Jurkat, Clone E6-1 (cell line): ENCODE results near the gene SOX1.

Experiments
- DNase-seq: peaks from one replicate; pipeline ENCODE4 v3.0.0-alpha.2; 2011; ENCODE audit warnings: low read depth, low spot score
- H3K4me3 ChIP-seq: 2 replicates; pipeline ENCODE4 v1.5.1; 2011; ENCODE audit warnings: mild to moderate bottlenecking, low read length, control low read depth, moderate library complexity

SOX1 gene

DNA sequence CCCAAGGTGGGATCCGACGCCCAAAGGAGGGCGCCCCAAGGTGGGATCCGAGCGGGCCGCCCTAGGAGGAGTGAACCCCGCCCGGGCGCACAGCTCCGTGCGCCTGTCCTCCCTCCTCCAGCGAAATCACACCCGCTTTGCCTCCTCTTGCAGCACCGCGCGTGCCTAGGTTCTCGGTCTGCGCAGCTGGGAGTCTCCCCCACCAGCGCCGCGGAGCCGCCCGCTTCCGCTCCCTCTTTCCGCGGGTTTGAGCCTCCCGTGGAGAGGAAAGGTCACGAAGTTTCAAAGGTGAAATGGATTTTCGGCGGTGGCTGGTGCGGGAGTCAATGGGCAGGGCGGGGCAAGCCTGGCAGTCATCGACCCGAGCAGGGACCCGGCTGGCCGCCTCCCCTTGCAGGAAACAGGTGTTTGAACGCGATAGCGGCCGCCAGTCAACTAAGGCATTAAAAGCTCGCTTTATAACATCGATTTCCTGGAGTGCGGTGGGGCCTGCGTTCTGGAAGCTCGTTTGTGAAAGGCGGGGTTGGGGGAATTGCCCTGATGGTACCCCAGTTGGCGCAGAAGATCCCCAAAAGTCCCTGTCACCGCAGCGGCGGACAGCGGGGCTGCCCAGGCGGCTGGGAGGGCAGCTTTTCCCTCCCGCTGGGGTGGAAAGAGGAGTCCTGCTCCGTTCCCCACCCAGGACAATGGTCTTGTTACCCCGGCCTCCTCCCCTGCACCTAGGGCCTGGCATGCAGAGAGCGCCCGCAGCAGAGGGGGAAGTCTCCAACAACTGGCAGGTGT is 9.0 kb upstream of the SOX1 start:
- H3K4me3 ChIP-seq = peak overlapping the region; percentile 37
- DNase-seq = peak; percentile 77

DNA sequence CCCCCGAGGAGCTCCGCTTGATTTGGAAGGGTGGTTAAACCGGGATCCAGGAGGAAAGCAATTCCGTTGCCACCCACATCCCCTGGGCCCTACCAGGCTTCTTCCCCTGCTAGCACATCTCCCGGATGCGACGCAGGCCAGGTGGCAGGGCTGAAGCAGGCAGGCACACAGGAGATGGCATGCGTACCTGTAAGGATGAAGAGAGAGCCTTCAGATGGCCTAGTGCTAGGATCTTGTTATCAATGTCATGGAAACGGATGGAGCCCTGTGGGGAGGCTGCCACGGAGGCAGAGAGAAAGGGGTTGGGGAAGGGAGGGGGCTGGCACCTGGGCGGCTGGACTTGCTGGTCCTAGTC is 8.5 kb upstream of the SOX1 start:
- DNase-seq = peak; percentile 61
- H3K4me3 ChIP-seq = no peak overlapping the region

DNA sequence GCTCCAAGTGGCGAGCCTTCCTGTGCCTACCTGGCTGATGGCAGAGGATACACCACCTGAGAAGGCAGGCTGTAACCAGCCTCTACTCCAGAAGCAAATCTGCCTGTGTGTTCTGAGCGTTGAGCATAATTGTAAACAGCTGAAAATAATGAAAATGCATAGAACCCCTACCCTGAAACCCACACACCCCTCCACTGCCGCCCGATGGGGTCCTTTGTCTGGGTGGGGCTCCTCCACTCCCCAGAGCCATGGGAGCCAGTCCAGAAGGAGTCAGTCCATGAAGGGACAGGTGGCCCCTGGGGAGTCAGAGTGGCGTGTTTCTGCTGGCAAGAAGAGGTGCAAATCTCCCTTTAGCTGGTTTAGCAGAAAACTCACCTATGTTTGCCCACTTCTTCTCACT is 8.0 kb upstream of the SOX1 start:
- no peak overlapping the region for H3K4me3 ChIP-seq
- no peak for DNase-seq

DNA sequence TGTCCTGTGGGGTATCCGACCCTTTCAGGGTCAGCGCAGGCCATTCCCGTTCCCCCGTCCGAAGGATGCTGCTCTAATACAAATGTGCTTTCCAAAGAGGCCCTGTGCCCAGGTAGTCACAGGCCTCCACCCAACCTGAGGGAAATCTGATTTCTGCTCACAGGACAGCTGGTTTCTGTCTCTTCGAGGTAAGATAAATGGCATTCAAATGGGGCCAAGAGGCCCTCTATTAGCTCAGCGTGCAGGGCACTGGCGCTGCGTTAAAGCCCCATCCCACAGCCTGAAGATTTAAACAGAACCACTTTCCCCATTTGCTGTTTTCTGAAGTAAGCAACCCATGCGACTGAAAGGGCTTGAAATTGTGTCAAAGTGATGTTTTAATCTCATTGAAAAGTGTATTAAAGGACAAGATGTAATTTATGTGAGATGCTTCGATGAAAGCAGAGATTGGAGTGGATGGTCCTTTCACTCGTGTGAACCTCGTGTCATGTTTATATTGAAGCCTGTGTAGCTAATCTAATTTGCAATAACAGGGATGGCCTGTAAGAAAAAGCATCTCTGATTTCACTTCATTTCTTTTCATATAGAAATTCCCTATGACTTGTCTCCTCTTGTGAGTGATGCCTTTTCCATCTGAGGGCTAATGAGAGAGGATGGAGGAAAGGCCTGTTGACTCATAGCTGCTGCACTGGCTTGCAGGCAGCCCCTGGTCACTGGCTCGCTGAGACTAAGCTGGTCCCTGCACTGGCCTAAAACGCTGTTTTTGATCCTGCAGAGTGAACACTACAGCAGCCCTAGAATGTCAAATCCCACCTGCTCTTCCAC is 7.3 kb upstream of the SOX1 start:
- DNase-seq = no peak
- no peak overlapping the region for H3K4me3 ChIP-seq

DNA sequence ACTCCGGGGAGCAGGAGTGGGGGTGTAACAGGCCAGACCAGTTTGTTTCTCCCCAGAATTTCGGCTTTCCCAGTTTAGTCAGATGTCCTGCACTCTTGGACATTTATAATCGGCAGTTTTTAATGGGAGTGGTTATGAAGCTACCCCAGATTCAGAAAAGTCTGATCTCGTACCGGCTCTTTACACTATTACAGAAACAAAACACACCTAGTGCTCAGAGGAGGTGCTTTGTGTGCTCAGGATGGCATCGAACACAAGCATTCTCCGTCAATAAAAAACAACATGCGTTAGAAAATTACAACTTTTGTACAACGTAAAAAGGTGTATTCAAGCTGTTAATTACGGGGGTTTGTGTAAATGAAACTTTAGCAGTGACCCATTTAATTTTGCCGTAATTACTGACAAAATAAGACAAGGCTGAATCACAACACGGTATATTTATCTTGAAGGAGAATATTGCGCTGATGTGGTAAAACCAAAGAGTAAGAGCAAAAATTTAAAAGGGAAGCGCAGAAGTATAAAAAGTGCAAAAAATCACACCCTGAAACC is 6.6 kb upstream of the SOX1 start:
- DNase-seq = no peak
- no peak overlapping the region for H3K4me3 ChIP-seq

DNA sequence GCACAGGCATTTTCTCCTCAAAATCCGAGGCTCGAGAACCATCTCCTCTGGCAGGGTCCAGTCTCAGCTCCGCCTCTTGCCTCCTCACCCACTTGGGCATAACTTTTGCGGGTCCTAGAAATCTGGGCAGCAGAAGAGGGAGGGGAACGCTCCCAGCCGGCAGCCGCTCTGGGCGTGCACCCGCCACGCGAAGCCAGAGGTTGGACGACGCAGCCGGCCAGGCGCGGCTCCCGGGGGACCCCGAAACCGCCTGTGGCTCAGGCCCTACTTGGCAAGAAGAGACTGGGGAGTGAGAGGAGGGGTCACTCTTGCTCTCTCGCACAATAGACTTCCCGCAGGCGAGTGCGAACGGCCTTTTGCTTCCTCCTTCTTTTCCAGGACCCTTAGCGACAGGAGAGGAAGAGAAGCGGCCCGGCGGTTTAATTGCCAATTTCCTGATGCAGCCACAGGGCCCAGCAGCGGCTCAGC is 6.0 kb upstream of the SOX1 start:
- no peak overlapping the region for H3K4me3 ChIP-seq
- no peak for DNase-seq

DNA sequence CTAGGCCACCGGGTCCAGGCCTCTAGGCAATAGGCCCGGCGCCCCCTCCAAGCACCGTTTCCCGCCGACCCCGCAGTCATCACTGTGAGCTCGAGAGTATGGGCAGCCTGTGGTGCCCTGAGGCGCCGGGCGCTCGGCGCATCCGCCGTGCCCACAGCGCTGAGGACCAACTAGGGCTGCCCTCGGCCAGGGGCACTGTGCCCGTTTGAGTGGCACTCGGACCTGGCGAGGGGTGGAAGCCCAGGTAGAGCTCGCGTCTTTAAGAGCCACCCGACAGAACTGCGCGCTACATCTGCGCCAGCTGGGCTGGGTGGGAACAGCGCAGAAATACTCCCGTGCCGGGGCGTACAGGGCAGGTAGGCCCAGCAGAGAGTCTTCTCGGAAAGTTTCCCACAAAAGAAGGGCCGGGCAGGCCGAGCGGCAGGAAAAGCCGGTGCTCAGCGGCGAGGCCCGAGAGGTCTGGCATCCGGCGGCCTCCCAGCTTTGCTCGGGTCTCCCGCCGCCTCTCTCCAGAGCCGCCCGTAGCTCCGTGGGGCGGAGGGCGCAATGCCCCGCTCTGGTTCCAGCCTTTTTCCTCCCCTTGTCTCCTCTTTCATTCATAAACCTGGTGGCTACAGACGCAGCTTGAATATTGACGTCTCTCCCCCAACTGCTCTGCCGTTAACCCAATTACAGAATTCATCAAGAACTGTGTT is 5.4 kb upstream of the SOX1 start:
- H3K4me3 ChIP-seq = no peak overlapping the region
- no peak for DNase-seq

DNA sequence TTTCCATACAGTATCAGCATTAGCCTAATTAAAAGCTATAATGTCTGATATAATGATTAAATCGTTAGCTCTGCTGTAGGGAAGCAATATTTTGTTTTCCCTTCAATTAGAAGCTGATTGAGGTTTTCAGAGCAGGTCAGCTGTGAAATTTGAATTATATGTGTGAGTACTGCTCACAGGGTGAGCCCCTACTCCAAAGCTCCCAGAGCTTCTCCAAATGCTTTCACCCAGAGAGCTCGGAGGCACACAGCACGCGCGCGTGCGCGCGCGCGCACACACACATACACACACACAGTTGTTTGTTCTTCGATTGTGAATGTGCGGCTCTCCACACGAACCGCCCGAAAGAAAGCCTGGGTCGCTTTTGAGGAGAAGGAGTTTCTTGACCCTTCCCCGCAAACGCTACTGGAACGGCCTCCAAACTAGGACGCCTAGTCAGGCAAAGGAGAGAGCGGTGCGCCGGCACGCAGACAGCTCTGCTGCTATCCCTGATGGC is 4.8 kb upstream of the SOX1 start:
- no peak for DNase-seq
- H3K4me3 ChIP-seq = no peak overlapping the region

DNA sequence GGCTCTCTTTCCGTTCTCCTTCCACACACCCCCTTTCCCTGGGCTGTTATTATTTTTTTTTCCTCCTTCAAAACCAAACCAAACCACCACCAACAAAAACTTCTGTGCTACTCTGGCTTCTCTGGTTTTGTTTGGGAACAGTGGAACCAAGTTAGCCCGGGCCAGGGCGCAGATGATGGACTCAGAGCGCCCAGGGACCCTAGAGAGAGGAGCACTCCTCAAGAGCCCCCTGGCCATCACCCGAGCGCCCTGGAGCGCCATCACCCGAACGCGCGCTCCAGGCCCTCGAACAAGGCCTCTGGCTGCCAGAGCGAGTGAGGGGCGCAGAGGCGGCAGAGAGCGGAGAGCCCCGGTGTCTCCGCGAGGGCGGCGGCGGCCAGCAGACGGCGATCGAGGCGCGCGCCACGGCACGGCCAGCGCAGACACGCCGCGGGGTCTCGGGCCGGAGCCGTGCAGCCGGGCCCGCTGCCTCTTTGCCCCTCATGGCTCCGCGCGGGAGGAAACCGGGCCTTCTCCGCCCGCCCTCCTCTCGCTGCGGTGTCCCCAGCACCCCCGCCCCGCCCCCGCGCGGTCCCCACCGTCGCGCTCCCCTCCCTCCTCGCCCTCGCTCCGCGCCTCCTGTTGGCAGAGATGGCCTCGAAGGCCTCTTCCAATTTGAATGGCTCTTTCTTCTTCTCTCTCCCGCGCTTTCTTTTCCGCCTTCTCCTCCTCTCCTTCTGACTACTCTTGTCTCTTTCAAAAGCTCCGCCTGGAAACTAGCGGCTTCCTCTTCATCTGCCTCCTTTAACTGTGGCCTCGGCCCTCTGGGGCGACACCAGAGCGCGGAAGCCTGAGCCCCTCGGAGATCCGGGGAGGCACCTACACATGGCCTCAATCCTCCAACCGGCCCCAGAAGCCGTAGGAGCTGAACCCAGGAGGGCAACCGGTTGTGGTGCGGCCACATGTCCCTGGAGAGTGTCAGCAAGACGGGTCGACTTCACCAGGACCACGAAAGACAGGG is 4.1 kb upstream of the SOX1 start:
- no peak for DNase-seq
- no peak overlapping the region for H3K4me3 ChIP-seq

DNA sequence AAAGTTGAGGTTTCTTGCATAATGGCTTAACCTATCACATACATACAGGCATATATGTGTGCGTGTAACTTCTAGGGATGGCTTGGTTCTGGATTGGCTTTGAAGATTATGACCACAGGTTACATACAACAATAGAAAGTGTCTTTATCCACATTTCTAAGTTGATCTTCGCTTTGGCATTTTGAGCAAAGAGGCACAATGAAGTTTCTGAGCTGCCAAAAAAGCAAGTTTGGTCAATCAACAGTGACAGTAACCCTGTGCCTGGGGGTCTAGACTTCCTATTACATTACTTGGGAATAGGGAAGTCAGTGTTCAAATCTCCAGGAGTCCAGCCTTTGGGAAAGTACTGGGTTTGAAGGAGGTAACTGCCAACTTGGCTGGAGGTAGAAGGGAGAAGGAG is 3.1 kb upstream of the SOX1 start:
- no peak overlapping the region for H3K4me3 ChIP-seq
- no peak for DNase-seq

DNA sequence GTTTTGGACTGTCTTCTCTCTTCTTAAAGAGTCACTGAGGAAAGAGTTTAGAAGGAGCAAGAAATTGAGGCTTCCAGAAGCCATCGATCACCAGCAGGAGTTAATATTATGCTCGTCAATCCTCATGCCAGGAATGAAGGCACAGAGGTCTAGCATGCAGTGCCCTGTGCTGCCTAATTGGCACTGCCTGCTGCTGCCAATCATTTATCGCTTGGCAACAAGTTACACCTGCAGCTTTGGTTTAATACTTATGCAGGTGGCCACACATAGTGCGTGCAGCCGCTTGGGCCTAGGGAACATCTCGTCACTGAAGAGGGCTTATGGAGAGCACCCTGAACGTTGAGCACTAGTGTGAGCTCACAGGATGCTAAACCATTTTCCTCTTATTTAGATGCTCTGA is 2.7 kb upstream of the SOX1 start:
- DNase-seq = no peak

DNA sequence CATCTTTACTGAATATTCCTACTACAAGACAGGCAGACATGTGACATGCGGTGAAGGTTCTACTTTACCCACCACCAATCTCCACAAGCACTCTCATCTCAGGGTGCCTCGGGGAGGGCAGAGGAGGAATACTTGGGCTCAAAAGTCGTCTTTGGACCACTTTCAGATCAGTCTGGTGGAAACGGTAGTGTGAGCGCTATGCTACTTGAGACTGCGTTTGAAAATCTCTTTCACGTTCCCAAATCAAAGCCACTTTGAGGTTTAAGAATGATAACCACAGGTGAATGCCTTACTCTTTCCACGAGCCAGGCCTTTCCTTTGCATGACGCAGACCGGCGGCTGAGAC is 1.5 kb upstream of the SOX1 start:
- H3K4me3 ChIP-seq = no peak overlapping the region; the same call in 1 of the 2 replicates
- peak; percentile 32 for DNase-seq

More for the DNA sequence above, 2.7 kb upstream of the SOX1 start:
- no peak overlapping the region for H3K4me3 ChIP-seq

DNA sequence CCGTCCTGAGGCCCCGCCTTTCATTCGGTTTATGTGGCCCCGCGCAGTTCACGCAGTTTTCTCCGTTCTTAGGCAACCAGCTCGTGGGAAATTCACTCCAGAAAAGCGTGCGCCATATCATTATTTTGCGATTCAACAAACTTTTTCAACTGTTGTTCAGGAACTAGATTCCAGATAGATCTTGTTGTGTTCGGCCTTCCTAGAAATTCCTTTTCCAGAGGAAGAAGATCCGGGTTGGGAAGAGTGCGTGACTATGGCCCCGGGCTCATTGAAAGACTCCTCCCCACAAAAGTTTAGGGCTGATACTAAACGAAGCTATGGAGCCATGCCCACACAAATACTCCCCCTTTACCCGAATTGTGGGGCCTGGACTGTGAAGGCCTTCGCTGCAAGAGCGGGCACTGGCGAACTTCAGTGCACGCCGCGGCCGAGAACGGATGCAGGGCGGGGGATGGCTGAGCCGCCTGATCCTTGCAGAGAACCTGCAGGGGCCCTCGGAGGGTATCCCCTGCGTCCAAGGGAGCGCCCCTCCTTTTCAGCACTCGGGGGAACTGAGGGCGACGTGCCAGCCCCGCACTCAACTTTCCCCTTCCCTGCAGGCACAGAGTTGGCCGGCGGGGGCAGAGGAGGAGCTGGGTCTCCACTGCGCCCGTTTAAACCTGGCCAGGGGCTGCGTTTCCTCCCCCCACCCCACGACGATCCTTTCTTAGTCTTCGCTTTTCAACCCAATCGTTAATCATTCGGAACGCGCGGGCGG is 904 bp upstream of the SOX1 start:
- peak overlapping the region; percentile 50 for H3K4me3 ChIP-seq
- DNase-seq = no peak

DNA sequence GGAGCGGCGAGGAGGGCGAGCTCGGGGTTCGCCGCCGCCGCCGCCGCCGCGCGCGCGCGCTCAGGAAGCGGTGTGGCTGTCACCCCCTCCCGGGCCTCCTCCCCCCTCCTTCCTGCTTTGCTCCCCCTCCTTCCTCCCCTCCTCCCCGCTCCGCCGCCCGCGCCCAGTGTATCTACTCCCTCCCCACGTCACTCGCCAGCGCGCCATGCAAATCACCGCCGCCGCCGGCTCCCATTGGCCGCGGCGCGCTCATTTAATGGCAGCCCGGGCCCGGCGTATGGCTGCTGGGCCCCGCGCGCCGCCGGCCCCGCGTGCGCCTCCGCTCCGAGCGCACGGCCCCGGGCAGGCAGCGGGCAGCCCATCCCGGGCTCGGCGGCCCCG is 335 bp upstream of the SOX1 start:
- peak overlapping the region; percentile 50; the same call in 1 of the 2 replicates for H3K4me3 ChIP-seq
- DNase-seq = peak; percentile 82

DNA sequence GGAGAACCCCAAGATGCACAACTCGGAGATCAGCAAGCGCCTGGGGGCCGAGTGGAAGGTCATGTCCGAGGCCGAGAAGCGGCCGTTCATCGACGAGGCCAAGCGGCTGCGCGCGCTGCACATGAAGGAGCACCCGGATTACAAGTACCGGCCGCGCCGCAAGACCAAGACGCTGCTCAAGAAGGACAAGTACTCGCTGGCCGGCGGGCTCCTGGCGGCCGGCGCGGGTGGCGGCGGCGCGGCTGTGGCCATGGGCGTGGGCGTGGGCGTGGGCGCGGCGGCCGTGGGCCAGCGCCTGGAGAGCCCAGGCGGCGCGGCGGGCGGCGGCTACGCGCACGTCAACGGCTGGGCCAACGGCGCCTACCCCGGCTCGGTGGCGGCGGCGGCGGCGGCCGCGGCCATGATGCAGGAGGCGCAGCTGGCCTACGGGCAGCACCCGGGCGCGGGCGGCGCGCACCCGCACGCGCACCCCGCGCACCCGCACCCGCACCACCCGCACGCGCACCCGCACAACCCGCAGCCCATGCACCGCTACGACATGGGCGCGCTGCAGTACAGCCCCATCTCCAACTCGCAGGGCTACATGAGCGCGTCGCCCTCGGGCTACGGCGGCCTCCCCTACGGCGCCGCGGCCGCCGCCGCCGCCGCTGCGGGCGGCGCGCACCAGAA is 1.1 kb downstream of the SOX1 start:
- no peak overlapping the region for H3K4me3 ChIP-seq
- DNase-seq = no peak

DNA sequence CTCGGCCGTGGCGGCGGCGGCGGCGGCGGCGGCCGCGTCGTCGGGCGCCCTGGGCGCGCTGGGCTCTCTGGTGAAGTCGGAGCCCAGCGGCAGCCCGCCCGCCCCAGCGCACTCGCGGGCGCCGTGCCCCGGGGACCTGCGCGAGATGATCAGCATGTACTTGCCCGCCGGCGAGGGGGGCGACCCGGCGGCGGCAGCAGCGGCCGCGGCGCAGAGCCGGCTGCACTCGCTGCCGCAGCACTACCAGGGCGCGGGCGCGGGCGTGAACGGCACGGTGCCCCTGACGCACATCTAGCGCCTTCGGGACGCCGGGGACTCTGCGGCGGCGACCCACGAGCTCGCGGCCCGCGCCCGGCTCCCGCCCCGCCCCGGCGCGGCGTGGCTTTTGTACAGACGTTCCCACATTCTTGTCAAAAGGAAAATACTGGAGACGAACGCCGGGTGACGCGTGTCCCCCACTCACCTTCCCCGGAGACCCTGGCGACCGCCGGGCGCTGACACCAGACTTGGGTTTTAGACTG is 1.7 kb downstream of the SOX1 start:
- DNase-seq = no peak
- no peak overlapping the region for H3K4me3 ChIP-seq
